Stimulated activated naive CD8-positive, alpha-beta T cell treated with anti-CD3 and anti-CD28 coated beads, Interleukin-15, Interleukin-2, amounts not matched to agents 100 ng/mL and 50 ng/mL, for 24 hours (primary cell): ENCODE measurements around the gene ADRA2C.

Experiments used
- H3K27ac Mint-ChIP-seq: one replicate; pipeline ENCODE4 v1.8.0; 2021; ENCODE audit warnings: mild to moderate bottlenecking, mixed read lengths
- H3K27me3 Mint-ChIP-seq: one replicate; pipeline ENCODE4 v1.8.0; 2021; ENCODE audit warnings: mixed read lengths
- H3K36me3 Mint-ChIP-seq: one replicate; pipeline ENCODE4 v1.8.0; 2021; ENCODE audit warnings: low read depth, mixed read lengths
- H3K4me1 Mint-ChIP-seq: one replicate; pipeline ENCODE4 v1.8.0; 2021; ENCODE audit warnings: low read depth, mixed read lengths
- H3K4me3 Mint-ChIP-seq: one replicate; pipeline ENCODE4 v1.8.0; 2021; ENCODE audit warnings: mild to moderate bottlenecking, mixed read lengths
- H3K9me3 Mint-ChIP-seq: one replicate; pipeline ENCODE4 v1.8.0; 2021; ENCODE audit warnings: mixed read lengths

ADRA2C gene

GRCh38 chr4:3802571-3803474, 36.6 kb downstream of the ADRA2C start:
- Mint-ChIP-seq H3K4me1 (no peaks in the 10 kb centered on the region), H3K27me3 (peaks cover 10% of the 10 kb centered on the region), H3K9me3 (no peaks in the 10 kb centered on the region), H3K36me3 (no peaks in the 10 kb centered on the region), H3K27ac (no peak overlapping the region), H3K4me3 (no peak overlapping the region)

DNA sequence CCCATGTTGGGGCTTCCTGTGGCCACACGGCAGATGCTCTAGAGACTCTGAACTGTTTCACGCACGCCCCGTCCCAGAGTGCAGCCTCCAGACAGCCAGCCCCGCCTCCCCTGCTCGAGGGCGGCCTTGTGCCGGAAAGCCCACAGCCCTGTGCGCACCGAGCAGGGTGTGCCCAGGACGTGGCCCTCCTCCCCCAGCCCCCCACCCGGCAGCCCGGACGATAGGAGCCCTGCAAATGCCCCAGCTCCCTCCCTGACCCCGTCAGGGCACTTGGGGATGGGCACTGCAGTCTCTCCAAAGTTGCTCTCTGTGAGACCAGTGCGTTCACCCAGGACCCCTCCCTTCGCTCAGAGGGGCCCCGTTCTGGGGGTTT, 37.3 kb downstream of the ADRA2C start:
- no peak overlapping the region for H3K4me3 Mint-ChIP-seq
- no peaks in the 10 kb centered on the region for H3K36me3 Mint-ChIP-seq
- peaks cover 15% of the 10 kb centered on the region for H3K27me3 Mint-ChIP-seq
- no peak overlapping the region for H3K27ac Mint-ChIP-seq
- H3K9me3 Mint-ChIP-seq: no peaks in the 10 kb centered on the region
- no peaks in the 10 kb centered on the region for H3K4me1 Mint-ChIP-seq

DNA sequence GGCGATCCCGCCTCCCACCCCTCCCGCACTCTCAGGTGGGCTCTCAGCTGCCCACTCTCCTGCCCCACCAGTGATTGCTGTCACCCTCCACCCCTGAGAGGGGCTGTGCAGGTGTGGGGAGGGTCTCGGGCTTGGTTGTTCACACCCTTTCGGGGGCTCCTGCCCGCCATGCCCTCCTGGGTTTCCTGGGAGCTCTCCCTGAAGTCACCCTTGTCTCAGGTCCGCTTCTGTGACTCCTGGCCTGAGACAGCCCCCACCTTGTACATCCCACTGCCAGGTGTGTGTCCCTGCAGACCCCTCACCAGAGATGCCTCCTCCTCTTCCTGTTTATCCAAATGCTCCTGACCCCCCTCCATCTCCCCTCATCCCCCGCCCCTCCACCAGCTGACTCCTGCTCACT, 37.8 kb downstream of the ADRA2C start:
- H3K4me3 Mint-ChIP-seq: no peak overlapping the region
- no peaks in the 10 kb centered on the region for H3K36me3 Mint-ChIP-seq
- H3K4me1 Mint-ChIP-seq: no peaks in the 10 kb centered on the region
- H3K27me3 Mint-ChIP-seq: peaks cover 19% of the 10 kb centered on the region
- no peak overlapping the region for H3K27ac Mint-ChIP-seq
- H3K9me3 Mint-ChIP-seq: no peaks in the 10 kb centered on the region

GRCh38 chr4:3805026-3805425, 38.8 kb downstream of the ADRA2C start:
- Mint-ChIP-seq H3K4me3 (no peak overlapping the region), H3K9me3 (no peaks in the 10 kb centered on the region), H3K36me3 (no peaks in the 10 kb centered on the region), H3K4me1 (no peaks in the 10 kb centered on the region), H3K27ac (no peak overlapping the region), H3K27me3 (peaks cover 15% of the 10 kb centered on the region)

DNA sequence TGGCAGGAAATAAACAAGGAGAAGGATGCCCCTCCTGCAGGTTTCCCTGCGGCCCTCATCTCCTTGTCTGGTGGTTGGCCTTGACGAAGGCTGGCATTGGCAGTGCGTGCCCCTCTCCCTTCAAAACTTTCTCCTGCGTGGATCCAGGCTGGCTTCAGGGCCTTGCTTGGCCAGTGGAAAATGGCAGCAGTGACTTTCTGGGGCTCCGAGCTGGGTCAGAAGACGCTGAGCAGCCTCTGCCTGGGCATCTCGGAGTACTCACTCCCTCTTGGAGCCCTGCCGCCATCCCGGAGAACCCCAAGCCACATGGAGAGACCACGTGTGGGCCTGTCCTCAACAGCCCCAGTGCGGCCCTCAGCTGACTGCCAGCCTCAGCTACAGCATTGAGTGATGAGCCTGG, 39.5 kb downstream of the ADRA2C start:
- Mint-ChIP-seq H3K9me3 (no peaks in the 10 kb centered on the region), H3K27me3 (peaks cover 15% of the 10 kb centered on the region), H3K27ac (no peak overlapping the region), H3K36me3 (no peaks in the 10 kb centered on the region), H3K4me3 (no peak overlapping the region), H3K4me1 (no peaks in the 10 kb centered on the region)

- no peak overlapping the region for H3K4me3 Mint-ChIP-seq
- peaks cover 15% of the 10 kb centered on the region for H3K27me3 Mint-ChIP-seq
- no peak overlapping the region for H3K27ac Mint-ChIP-seq
- H3K4me1 Mint-ChIP-seq: no peaks in the 10 kb centered on the region
- no peaks in the 10 kb centered on the region for H3K36me3 Mint-ChIP-seq
- H3K9me3 Mint-ChIP-seq: no peaks in the 10 kb centered on the region
Measured at GRCh38 chr4:3807311-3807710, 41.1 kb downstream of the ADRA2C start.

DNA sequence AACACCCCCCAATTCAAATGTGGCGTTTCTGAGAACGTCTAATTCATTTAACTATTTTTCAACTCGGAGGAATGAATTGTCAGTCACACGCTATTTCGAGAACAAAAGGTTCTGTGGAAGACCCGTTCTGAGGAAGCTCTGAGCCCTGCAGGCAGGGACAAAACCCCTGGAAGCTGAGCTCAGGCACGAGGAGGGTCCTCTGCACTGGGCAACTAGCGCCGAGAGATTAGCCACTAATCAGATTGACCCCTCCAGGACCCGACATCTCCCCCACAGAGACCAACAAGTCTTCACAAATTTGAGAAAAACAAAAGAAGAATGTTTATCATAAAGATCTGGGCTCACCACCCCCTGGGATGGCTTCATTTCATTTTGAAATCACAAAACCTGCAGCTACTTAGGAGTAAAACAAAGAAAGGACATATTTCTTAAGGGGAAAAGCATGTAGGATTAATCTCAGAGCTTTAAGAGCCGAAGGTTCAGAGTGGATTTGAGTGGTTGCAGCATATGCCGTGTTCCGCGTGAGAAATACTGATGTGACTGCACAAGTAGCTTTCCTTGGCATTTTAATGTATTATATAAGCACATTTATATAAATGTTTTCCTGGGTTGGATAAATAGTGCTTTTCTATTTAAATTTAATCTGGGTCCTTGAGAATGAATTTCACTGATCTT, 41.8 kb downstream of the ADRA2C start:
- Mint-ChIP-seq H3K27ac (no peak overlapping the region), H3K4me3 (no peak overlapping the region), H3K36me3 (no peaks in the 10 kb centered on the region), H3K4me1 (no peaks in the 10 kb centered on the region), H3K27me3 (peaks cover 15% of the 10 kb centered on the region), H3K9me3 (no peaks in the 10 kb centered on the region)

DNA sequence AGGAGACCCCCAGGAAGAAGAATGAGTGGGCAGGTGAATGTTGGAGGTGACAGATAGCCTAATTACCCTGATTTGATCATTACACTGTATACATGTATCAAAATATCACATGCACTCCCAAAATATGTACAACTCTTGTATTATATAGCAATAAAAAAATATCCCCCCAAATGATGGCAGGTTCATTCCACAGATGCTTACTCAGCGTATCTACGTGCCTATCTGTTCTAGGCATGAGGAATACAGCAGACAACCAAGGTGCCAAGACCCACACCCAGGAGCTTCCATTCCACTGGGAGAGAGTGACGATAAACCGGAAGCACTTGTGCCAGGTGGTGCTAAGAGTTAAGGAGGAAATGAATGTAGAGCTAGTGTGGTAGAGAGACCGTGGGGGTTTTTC, 42.4 kb downstream of the ADRA2C start:
- Mint-ChIP-seq H3K4me3 (no peak overlapping the region), H3K36me3 (no peaks in the 10 kb centered on the region), H3K9me3 (no peaks in the 10 kb centered on the region), H3K4me1 (no peaks in the 10 kb centered on the region), H3K27me3 (peaks cover 15% of the 10 kb centered on the region), H3K27ac (no peak overlapping the region)

DNA sequence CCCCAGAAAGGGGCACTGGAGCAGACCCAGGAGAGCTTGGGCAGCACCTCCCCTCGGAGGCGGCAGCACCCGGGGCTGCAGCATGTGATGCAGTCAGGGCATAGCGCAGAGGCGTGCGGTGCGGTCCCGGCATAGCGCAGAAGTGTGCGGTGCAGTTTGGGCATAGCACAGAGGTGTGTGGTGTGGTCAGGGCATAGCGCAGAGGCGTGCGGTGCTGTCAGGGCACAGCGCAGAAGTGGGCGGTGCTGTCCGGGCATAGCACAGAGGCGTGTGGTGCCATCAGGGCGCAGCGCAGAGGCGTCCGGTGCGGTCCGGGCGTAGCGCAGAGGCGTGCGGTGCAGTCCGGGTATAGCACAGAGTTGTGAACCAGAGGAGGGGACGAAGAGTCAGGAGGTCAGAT, 42.8 kb downstream of the ADRA2C start:
- H3K4me1 Mint-ChIP-seq: no peaks in the 10 kb centered on the region
- H3K27me3 Mint-ChIP-seq: peaks cover 15% of the 10 kb centered on the region
- H3K4me3 Mint-ChIP-seq: no peak overlapping the region
- H3K9me3 Mint-ChIP-seq: no peaks in the 10 kb centered on the region
- no peak overlapping the region for H3K27ac Mint-ChIP-seq
- H3K36me3 Mint-ChIP-seq: no peaks in the 10 kb centered on the region

DNA sequence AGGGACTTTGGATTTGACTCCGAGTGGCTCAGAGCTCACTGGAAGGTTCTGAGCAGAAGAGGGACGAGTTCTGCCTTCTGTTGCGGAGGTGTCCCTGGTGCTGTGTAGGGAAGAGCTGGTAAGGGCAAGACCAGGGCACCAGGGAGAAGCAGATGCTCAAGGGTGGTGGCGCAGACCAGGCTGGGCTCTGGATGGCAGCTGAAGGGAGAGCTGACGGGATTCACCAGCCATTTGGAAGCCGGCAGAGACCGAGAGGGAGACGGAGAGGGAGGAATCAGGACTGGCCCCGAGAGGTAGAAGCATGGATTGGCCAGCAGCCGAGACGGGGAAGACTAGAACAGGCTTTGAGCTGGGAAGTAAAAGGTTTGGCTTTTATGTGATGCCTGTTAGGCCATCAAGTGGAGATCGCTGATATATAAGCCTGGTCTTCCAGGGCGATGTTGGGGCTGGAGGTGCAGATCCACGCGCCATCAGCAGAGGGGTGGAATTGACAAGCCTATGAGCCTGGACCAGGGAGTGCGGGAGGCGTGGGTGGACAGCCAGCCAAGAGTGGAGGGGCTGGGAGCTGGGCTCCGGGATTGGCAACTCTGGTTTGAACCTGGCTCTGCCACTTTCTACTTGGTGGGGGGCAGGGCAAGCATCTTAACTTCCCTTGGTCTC, 43.4 kb downstream of the ADRA2C start:
- Mint-ChIP-seq H3K36me3 (no peaks in the 10 kb centered on the region), H3K27ac (no peak overlapping the region), H3K4me3 (no peak overlapping the region)

GRCh38 chr4:3810111-3810680, 44.0 kb downstream of the ADRA2C start:
- no peaks in the 10 kb centered on the region for H3K9me3 Mint-ChIP-seq
- H3K27me3 Mint-ChIP-seq: peaks cover 15% of the 10 kb centered on the region
- no peak overlapping the region for H3K4me3 Mint-ChIP-seq
- no peaks in the 10 kb centered on the region for H3K4me1 Mint-ChIP-seq
- H3K27ac Mint-ChIP-seq: no peak overlapping the region
- H3K36me3 Mint-ChIP-seq: no peaks in the 10 kb centered on the region

More for the DNA sequence above, 43.4 kb downstream of the ADRA2C start:
- Mint-ChIP-seq H3K9me3 (no peaks in the 10 kb centered on the region), H3K4me1 (no peaks in the 10 kb centered on the region), H3K27me3 (peaks cover 15% of the 10 kb centered on the region)

GRCh38 chr4:3810796-3811485, 44.8 kb downstream of the ADRA2C start:
- no peak overlapping the region for H3K27ac Mint-ChIP-seq
- no peak overlapping the region for H3K4me3 Mint-ChIP-seq
- no peaks in the 10 kb centered on the region for H3K9me3 Mint-ChIP-seq
- H3K36me3 Mint-ChIP-seq: no peaks in the 10 kb centered on the region
- H3K27me3 Mint-ChIP-seq: peaks cover 15% of the 10 kb centered on the region
- no peaks in the 10 kb centered on the region for H3K4me1 Mint-ChIP-seq

DNA sequence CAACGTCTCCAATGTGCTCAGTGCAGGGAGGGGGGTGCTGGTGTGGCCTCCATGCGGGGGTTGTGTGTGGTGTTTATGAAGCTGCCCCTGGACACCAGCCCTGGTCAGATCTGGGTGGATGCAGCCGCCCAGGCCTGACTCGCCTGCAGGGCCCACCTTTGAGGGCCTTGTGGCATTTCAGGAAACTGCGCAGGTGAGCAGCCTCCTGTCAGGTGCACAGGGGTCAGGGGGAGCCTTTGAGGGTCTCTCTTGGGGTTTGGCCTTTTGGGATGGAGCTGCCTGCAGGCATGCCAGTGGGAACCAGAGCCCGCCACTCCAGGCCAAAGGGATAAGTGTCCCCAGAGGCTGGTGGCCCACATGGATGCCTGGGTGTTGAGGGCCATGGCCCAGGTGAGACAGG, 45.4 kb downstream of the ADRA2C start:
- H3K27ac Mint-ChIP-seq: no peak overlapping the region
- no peak overlapping the region for H3K4me3 Mint-ChIP-seq
- H3K9me3 Mint-ChIP-seq: no peaks in the 10 kb centered on the region
- H3K27me3 Mint-ChIP-seq: peaks cover 12% of the 10 kb centered on the region
- H3K4me1 Mint-ChIP-seq: no peaks in the 10 kb centered on the region
- no peaks in the 10 kb centered on the region for H3K36me3 Mint-ChIP-seq

GRCh38 chr4:3812211-3812934, 46.2 kb downstream of the ADRA2C start:
- no peak overlapping the region for H3K27ac Mint-ChIP-seq
- no peaks in the 10 kb centered on the region for H3K4me1 Mint-ChIP-seq
- no peaks in the 10 kb centered on the region for H3K36me3 Mint-ChIP-seq
- H3K27me3 Mint-ChIP-seq: peaks cover 11% of the 10 kb centered on the region
- H3K4me3 Mint-ChIP-seq: no peak overlapping the region
- H3K9me3 Mint-ChIP-seq: no peaks in the 10 kb centered on the region
